ENCODE data around the gene CMTM7. TPM values are rescaled to one million over a fixed set of nuclear protein-coding genes. Genes with fewer than 3 reads are reported as not detected.
A peak's percentile ranks its signal among the peaks of the same experiment; 100 is the strongest.

The CMTM7 gene
- total and polyA plus RNA-seq, 9 of the 15 experiments (the other 6 are each of a cell fraction or from before 2014, with no cell fraction given), result 0.03 to 1.6 (median 0.42) TPM; not detected in 4

- TF ChIP-seq ZBTB49 (CRISPR knock-in tag; IDR thresholded peaks at IDR 0.05; ENCODE audit: borderline replicate concordance) (no peak), ETS1 (conservative IDR thresholded peaks at IDR 0.05; ENCODE audit: control insufficient read depth, low read depth, low read length) (no peak), ARNT (IDR thresholded peaks at IDR 0.05) (no peak), NCOA6 (IDR thresholded peaks at IDR 0.05) (no peak), DACH1 (IDR thresholded peaks at IDR 0.05; ENCODE audit: partially characterized antibody) (no peak), TFE3 (CRISPR knock-in tag; IDR thresholded peaks at IDR 0.05) (peak; percentile 89), ZNF79 (CRISPR knock-in tag; IDR thresholded peaks at IDR 0.05; ENCODE audit: low read depth) (no peak), NFYB (IDR thresholded peaks at IDR 0.05; ENCODE audit: extremely low read depth, insufficient read length) (peak; percentile 7), TOE1 (IDR thresholded peaks at IDR 0.05; ENCODE audit: borderline replicate concordance) (peak; percentile 58; the same call in 1 of the 2 replicates), TOE1 (CRISPR knock-in tag; IDR thresholded peaks at IDR 0.05; ENCODE audit: borderline replicate concordance, low read depth) (no peak), MEIS2 (IDR thresholded peaks at IDR 0.05; ENCODE audit: partially characterized antibody) (no peak)
These were observed 17.8 kb upstream of the CMTM7 start (continued) for GRCh38 chr3:32373844-32374243.

Data from K562 (cell line).